Dermis microvascular lymphatic vessel endothelial cell (primary cell): ENCODE measurements around the gene MAD1L1. TPM values are rescaled to one million over a fixed set of nuclear protein-coding genes. Genes with fewer than 3 reads are reported as not detected.

Experiments used
- DNase-seq, 2 donors: peaks; one replicate each; pipeline versions ENCODE4 v3.0.0 to v3.0.0-alpha.2; 2010; ENCODE audit warnings: low read depth in 2 of 2
- total RNA-seq: library from RNA; depleted of rRNA; stranded (reverse); fragments of >200 nt; gene quantifications from 2 replicates; pipeline ENCODE4 v1.2.1, GENCODE V29; 2014

Gene MAD1L1
- total RNA-seq, 1 donor from 2014 or later = 41.1 TPM

GRCh38 chr7:2219136-2219535 is 13.6 kb downstream of the MAD1L1 start:
- no peak for DNase-seq

- no peak for DNase-seq
These were observed 14.3 kb downstream of the MAD1L1 start for GRCh38 chr7:2218444-2218785.

GRCh38 chr7:2217716-2218443 is 14.9 kb downstream of the MAD1L1 start:
- DNase-seq = no peak

- DNase-seq = no peak
These were observed 15.5 kb downstream of the MAD1L1 start for GRCh38 chr7:2217206-2217605.

- DNase-seq = no peak
These were observed 16.9 kb downstream of the MAD1L1 start for GRCh38 chr7:2215851-2216250.

- DNase-seq = no peak
These were observed 18.1 kb downstream of the MAD1L1 start for GRCh38 chr7:2214636-2215035.

- DNase-seq = no peak
These were observed 19.1 kb downstream of the MAD1L1 start for GRCh38 chr7:2213551-2214215.

GRCh38 chr7:2212906-2213305 is 19.8 kb downstream of the MAD1L1 start:
- no peak for DNase-seq

GRCh38 chr7:2211926-2212325 is 20.8 kb downstream of the MAD1L1 start:
- no peak for DNase-seq

- no peak for DNase-seq
These were observed 21.4 kb downstream of the MAD1L1 start for GRCh38 chr7:2211259-2211880.

- no peak for DNase-seq
These were observed 22.0 kb downstream of the MAD1L1 start for GRCh38 chr7:2210551-2211258.

- no peak for DNase-seq
These were observed 22.8 kb downstream of the MAD1L1 start for GRCh38 chr7:2209961-2210323.

GRCh38 chr7:2209146-2209960 is 23.4 kb downstream of the MAD1L1 start:
- peak; percentile 37 to 71 for DNase-seq

- DNase-seq = no peak
These were observed 24.0 kb downstream of the MAD1L1 start for GRCh38 chr7:2208712-2209111.

- DNase-seq = no peak
These were observed 27.5 kb downstream of the MAD1L1 start for GRCh38 chr7:2205036-2205780.

- no peak for DNase-seq
These were observed 28.3 kb downstream of the MAD1L1 start for GRCh38 chr7:2204446-2204845.

- no peak for DNase-seq
These were observed 28.9 kb downstream of the MAD1L1 start for GRCh38 chr7:2203766-2204300.

GRCh38 chr7:2202901-2203765 is 29.6 kb downstream of the MAD1L1 start:
- DNase-seq = no peak

GRCh38 chr7:2202361-2202761 is 30.4 kb downstream of the MAD1L1 start:
- DNase-seq = no peak
